ENCODE data around the gene LSAMP.

DNA sequence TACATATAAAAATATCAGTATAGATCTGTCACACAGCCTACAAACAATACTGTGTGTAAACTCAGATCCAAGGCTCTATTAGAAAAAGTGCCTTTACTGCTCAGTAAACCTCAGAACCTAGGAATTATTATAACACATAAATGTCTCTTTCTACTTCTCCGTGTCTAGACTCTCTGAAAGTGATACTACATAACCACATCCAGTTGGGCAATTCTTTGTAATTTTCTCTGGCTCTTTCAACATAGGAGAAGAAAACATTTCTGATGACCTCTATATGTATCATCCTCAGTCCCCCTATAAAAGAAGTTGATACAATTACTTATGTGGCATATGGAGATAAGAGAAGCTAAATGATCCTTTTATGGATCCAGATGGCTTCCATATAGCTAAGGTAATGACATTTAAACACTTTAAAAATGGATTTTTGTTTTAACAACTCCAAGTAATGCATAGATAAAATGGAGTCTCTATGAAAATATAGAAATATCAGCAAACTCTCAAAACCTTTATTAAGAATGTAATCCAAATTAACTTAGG is 104.5 kb downstream of the LSAMP start:
- TF ChIP-seq, protein P1, sequence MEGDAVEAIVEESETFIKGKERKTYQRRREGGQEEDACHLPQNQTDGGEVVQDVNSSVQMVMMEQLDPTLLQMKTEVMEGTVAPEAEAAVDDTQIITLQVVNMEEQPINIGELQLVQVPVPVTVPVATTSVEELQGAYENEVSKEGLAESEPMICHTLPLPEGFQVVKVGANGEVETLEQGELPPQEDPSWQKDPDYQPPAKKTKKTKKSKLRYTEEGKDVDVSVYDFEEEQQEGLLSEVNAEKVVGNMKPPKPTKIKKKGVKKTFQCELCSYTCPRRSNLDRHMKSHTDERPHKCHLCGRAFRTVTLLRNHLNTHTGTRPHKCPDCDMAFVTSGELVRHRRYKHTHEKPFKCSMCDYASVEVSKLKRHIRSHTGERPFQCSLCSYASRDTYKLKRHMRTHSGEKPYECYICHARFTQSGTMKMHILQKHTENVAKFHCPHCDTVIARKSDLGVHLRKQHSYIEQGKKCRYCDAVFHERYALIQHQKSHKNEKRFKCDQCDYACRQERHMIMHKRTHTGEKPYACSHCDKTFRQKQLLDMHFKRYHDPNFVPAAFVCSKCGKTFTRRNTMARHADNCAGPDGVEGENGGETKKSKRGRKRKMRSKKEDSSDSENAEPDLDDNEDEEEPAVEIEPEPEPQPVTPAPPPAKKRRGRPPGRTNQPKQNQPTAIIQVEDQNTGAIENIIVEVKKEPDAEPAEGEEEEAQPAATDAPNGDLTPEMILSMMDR (conservative IDR thresholded peaks at IDR 0.05; ENCODE audit: low read depth, low read length), result no peak
- TF ChIP-seq EZH2 (IDR thresholded peaks at IDR 0.05; ENCODE audit: low read length, unreplicated experiment), result no peak

Measured in PC-3 (cell line).